NCI-H1092 (cell line): ENCODE measurements around the gene MRPL36.
"Not testable (repeated sequence)": the region's sequence is repeated elsewhere in the genome, so short reads cannot be mapped to it uniquely, and the experiment has no call there.

ENCODE experiments used
- DNase-seq: peaks from one replicate; lab custom pipeline; 2025; lab: John Stamatoyannopoulos, UW

The MRPL36 gene

DNA sequence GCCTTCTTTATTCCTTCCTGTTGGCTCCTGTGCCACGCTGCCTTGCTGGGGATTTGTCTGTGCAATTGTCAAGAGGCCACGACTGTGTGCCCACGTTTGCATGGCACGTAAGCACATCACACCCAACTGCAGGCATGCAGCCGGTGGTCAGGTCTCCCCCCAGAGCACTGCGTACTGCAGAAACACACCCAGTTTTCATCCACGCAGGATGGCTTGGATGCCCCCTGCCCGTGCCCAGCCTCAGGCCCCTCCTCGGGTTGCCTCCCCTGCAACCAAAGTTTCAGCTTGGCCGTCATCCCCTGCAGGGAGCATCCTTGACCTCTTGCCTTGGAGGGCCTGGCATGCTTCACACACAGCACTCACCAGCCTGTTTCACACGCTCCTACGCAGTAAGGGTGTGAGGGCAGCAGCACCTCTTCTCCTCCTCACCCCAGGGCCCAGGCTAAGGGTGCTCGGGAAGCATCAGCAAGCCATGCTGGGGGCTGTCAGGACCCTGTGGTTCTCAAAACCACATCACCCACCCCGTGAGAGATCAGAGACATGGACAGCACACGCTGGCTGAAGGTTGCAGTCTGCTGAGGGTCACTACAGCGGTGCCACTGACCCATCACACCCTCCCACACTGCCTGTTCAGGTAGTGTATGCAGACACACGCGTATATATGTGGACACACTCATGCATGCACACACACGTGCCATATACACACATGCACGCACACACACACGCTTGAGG, 3.1 kb downstream of the MRPL36 start:
- DNase-seq = no peak

DNA sequence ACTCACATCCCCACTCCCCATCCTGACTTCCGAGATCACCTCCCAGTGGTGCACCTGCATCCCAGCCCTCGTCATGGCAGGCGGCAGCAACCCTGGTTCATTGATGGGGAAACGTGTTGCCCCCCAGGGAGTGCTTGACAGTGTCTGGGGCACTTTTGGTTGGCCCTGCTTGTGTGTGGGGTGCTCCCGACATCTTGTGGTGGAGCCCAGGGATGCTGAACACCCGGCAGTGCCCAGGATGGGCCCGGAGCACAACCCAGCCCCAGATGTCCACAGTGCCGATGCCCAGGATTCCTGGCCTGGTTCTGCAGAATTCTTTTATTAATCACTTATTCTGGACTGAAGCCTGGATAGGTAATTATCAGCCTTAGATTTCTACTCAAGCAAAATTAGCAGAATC, 3.7 kb downstream of the MRPL36 start:
- DNase-seq = no peak

- DNase-seq = no peak
These were observed 4.1 kb downstream of the MRPL36 start for GRCh38 chr5:1795506-1795905.

- DNase-seq = no peak
These were observed 4.7 kb downstream of the MRPL36 start for GRCh38 chr5:1794901-1795290.

GRCh38 chr5:1793966-1794900, 5.4 kb downstream of the MRPL36 start:
- no peak for DNase-seq

DNA sequence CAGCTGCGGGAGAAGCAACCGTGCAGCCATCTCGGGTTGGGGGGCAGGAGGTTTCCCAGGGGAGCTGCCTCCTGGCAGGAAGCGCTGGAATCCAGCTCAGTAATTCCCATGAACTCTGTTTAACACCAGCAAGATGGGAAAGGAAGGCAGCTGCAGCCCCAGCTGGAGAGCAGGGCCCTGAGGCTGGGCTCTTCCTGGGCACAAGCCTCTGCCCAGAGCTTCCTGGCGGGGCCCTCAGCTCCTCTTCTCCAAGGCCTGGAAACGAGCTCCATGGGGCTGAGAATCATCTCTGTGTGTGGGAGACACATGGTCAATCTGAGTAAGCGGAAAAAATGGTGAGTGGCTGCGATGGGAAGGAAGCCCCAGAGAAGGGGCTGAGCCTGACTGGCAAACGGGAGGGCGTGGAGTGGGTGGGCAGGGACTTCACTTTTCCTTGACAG, 6.3 kb downstream of the MRPL36 start:
- no peak for DNase-seq

- no peak for DNase-seq
These were observed 6.8 kb downstream of the MRPL36 start for GRCh38 chr5:1792842-1793266.

DNA sequence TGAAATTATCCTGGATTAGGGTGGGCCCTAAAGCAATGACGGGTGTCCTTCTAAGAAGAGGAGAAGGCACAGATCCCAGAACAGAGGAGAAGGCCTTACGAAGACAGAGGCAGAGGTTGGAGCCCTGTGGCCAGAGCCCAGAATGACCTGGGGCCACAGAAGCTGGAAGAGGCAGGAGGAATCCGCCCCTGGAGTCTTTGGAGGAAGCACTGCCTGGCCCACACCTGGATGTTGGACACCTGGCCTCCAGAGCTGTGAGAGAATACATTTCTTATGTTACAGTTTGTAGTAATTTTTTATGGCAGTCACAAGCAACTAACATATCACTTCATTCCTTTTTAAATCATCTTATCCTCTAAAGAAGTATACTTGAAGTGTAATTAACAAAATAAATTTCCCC, 8.5 kb downstream of the MRPL36 start:
- DNase-seq = no peak

DNA sequence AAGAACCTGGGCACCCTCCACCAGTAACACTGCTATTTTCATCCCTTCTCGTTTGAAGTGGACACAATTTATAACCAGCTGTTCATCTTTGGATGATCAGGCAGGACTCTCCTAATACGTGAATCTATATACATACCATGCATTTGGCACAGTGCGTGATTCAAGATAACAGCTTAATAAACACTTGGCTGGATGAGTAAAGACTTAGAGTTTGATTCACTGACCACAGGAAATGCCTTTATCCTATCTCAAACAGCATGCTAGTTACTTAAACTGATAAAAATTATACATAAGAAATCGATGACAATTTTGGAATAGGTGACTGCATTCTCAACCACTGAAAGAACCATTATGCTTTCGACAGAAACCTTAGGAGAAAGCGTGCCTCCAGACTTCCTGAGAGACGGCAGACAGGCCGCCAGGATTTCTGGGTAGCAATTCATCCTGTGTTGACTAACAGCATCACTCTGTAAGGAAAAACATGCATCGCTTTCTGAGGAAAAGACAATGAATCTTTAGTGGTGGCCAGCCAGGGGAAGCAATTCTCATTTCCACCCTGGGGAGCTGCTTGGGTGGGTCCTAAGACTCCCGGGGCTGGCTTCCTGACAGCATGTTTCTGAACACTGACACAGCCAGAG, 9.7 kb downstream of the MRPL36 start:
- no peak for DNase-seq

GRCh38 chr5:1789438-1789833, 10.2 kb downstream of the MRPL36 start:
- DNase-seq = not testable (repeated sequence)

DNA sequence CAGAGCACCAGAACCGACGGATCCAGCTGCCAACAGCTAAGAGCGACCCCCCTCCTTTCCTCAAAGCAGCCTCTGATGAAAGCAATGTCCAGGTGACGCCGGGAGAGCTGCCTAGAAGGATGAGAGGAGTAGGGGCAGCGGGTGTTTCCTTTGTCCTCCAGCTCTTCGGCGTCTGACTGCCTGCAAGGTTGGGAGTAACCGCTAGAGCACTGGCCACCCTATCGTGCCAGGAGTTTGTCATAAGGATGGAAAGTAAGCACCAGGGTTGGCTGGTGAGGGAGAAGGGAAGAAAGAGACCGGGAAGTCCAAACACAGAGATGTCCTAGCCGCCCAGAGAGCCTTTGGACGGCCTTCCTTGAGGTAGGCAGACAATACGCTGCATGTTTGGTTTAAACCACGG, 10.8 kb downstream of the MRPL36 start:
- no peak for DNase-seq

GRCh38 chr5:1788200-1788599, 11.4 kb downstream of the MRPL36 start:
- DNase-seq = no peak

- DNase-seq = no peak
These were observed 12.1 kb downstream of the MRPL36 start for GRCh38 chr5:1787472-1788047.

DNA sequence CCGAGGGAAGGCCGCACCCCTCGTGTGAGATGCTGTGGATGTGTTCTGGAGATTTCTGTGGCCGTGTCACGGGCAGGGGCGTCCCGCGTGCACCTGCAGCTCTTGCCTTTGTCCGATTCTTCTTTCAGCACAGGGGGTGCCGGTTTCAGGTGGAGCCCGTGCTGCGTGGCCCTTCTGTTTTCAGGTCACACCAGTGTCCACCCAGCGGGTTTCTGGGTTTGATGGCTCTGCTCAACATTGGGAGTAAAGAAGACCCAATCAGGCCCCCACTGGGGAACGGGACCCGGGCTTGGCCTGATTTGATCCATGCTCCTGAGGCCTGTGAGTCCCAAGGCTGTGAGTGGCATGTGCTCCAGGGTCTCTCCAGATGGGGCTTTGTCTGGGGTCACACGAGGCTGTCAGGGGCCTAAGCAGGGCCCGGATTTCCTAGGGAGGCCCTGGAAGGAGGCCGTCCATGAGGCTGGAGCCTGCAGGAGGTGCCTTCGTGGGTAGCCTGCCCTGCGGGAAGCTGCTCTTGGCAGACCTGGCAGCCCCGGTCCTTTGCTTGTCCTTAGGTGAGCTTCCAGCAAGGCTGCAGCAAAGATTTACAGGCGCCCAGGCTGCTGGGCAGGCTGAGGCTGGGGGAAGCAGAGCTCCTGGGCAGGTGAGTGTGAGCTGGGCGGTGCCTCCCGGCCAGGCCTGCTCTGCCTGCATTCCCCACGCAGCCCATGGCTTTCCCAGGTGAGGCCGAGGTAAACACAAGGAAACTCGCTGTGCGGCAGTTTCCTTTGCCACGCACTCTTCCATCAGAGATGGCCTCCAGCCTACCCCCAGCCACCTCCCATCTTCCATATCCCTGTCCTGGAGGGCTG, 12.8 kb downstream of the MRPL36 start:
- DNase-seq = no peak

- no peak for DNase-seq
These were observed 13.7 kb downstream of the MRPL36 start for GRCh38 chr5:1785984-1786383.

DNA sequence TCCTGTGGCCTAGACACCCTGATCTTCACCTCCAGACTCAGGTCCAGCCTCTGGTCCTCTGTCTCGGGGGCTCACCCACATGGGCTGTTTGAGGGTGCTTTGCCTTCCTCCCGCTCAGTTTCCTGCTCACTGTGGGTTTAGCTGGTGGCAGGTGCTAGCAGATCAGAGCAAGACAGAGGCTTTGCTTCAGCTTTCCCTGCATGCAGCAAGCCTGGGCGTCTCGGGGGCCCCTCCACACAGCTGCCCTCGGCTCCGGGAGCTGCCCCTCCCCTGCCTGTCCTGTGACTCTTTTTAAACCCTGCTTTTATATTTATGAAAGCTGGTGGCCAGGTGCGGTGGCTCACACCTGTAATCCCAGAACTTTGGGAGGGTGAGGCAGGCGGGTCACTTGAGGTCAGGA, 14.6 kb downstream of the MRPL36 start:
- no peak for DNase-seq

DNA sequence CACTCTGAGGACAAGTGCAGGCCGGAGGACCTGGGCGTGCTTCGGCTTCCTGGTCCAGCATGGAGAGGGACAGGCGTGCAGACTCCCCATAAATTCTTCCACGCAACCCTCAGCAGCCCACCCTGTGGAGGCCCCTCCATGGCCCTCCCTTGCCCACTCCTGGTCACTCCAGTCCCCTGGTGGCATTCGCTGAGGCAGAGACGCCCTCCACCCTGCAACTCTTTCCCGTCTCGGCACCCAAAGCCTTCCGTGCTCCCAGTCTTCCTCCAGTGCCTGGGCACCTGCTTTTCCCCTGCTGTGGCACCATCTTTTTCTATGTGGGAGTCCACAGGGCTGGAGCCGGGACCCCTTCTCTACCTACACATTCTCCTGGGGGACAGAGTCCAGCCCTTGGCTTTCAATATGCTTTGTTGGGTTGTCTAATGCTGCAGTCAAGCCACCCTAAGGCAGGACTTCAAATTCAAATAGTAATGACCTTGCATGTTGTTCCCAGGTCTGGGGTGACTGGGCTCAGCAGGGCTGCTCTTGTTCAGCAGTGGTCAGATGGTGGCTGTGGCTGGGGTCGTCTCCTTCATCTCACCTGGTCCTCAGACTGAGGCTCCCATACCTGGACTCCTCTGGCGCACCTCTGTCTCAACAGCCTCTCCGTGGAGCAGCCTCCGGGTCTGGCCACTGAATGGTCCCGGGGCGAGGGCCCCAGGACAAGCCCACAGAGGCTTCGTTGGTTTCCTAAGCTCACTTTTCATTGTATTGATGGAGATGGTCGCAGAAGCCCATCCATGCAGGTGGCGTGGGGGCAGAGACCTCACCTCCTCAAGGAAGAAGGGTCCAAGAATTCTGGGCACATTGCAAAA, 15.2 kb downstream of the MRPL36 start:
- DNase-seq = no peak

DNA sequence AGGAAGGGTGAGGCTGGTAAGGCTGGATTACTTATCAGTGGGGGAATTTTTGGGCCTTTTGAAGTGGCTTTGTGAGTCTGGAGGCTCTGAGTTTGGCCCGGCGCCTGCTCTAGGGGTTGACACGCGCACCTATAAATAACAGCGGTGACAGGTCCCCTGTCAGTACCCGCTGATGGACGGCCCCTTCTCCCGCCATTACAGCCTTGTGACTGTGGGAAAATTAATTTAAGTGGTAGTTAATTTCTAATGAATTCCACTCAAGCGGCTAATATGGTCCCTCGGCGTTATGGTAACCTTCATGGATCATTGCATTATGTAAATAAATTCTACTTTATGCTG, 16.5 kb downstream of the MRPL36 start:
- DNase-seq = no peak

- no peak for DNase-seq
These were observed 17.0 kb downstream of the MRPL36 start for GRCh38 chr5:1782385-1783215.
